CD4-positive, alpha-beta T cell treated with Interleukin-4 for 1 hour (primary cell): ENCODE measurements around the gene CHD3.

Source experiments
- DNase-seq, 2 donors: peaks; one replicate each; pipeline ENCODE4 v3.0.0-alpha.2; 2020 to 2022

The CHD3 gene

GRCh38 chr17:7888184-7888920, at the start of gene CHD3:
CHD3 (plus strand) TSS chr17:7888789; CDS start chr17:7889001, 212 bp downstream.
- peak in 1 of 2 donors; percentile 47 for DNase-seq

- DNase-seq, result peak; percentile 21 to 46
Measured at GRCh38 chr17:7839190-7839875, 49.3 kb upstream of the CHD3 start.

GRCh38 chr17:7839876-7840261, 48.7 kb upstream of the CHD3 start:
- DNase-seq, result peak in 1 of 2 donors; percentile 54

GRCh38 chr17:7840441-7840840, 48.1 kb upstream of the CHD3 start:
- DNase-seq, result no peak

GRCh38 chr17:7840875-7841274, 47.7 kb upstream of the CHD3 start:
- no peak for DNase-seq

GRCh38 chr17:7841396-7841914, 47.1 kb upstream of the CHD3 start:
- peak; percentile 92 to 95 for DNase-seq

- peak; percentile 86 to 88 for DNase-seq
Measured at GRCh38 chr17:7841915-7842379, 46.6 kb upstream of the CHD3 start.

GRCh38 chr17:7842380-7843256, 46.0 kb upstream of the CHD3 start:
- DNase-seq, result peak; percentile 99

GRCh38 chr17:7843257-7843535, 45.4 kb upstream of the CHD3 start:
- DNase-seq, result no peak

GRCh38 chr17:7843536-7844291, 44.9 kb upstream of the CHD3 start:
- peak; percentile 95 to 96 for DNase-seq

GRCh38 chr17:7844292-7845154, 44.1 kb upstream of the CHD3 start:
- peak; percentile 92 to 93 for DNase-seq

GRCh38 chr17:7845359-7846062, 43.1 kb upstream of the CHD3 start:
- DNase-seq, result peak in 1 of 2 donors; percentile 17

GRCh38 chr17:7846063-7846735, 42.4 kb upstream of the CHD3 start:
- DNase-seq, result no peak

- no peak for DNase-seq
Measured at GRCh38 chr17:7846765-7847661, 41.6 kb upstream of the CHD3 start.

- no peak for DNase-seq
Measured at GRCh38 chr17:7848131-7848579, 40.4 kb upstream of the CHD3 start.

- no peak for DNase-seq
Measured at GRCh38 chr17:7848739-7849129, 39.9 kb upstream of the CHD3 start.

GRCh38 chr17:7849130-7849750, 39.3 kb upstream of the CHD3 start:
- DNase-seq, result peak in 1 of 2 donors; percentile 22

- DNase-seq, result peak in 1 of 2 donors; percentile 21
Measured at GRCh38 chr17:7849751-7850504, 38.7 kb upstream of the CHD3 start.
